Skeletal muscle satellite cell (primary cell): Measurements from ENCODE around the gene SF1.

Experiments
- H3K27me3 ChIP-seq: 2 replicates; pipeline ENCODE4 v1.7.0; 2013; ENCODE audit warnings: low read length; ENCODE audit not compliant: control insufficient read depth, insufficient read depth
- H3K36me3 ChIP-seq: 2 replicates; pipeline ENCODE4 v1.7.0; 2013; ENCODE audit warnings: mild to moderate bottlenecking, control low read depth, low read length; ENCODE audit not compliant: insufficient read depth
- H3K4me1 ChIP-seq: 2 replicates; pipeline ENCODE4 v1.7.0; 2013; ENCODE audit warnings: low read length; ENCODE audit not compliant: control insufficient read depth, insufficient read depth
- H3K4me2 ChIP-seq: 2 replicates; pipeline ENCODE4 v1.7.0; 2013; ENCODE audit warnings: mild to moderate bottlenecking, low read length
- H3K4me3 ChIP-seq: 2 replicates; pipeline ENCODE4 v1.7.0; 2013; ENCODE audit warnings: low read length
- H3K9ac ChIP-seq: 2 replicates; pipeline ENCODE4 v1.7.0; 2013; ENCODE audit warnings: mild to moderate bottlenecking, low read depth, low read length, moderate library complexity
- H3K9me3 ChIP-seq: replicated peaks from 2 replicates; pipeline ENCODE4 v1.7.0; 2013; ENCODE audit warnings: mild to moderate bottlenecking, control low read depth, low read length

SF1 gene

DNA sequence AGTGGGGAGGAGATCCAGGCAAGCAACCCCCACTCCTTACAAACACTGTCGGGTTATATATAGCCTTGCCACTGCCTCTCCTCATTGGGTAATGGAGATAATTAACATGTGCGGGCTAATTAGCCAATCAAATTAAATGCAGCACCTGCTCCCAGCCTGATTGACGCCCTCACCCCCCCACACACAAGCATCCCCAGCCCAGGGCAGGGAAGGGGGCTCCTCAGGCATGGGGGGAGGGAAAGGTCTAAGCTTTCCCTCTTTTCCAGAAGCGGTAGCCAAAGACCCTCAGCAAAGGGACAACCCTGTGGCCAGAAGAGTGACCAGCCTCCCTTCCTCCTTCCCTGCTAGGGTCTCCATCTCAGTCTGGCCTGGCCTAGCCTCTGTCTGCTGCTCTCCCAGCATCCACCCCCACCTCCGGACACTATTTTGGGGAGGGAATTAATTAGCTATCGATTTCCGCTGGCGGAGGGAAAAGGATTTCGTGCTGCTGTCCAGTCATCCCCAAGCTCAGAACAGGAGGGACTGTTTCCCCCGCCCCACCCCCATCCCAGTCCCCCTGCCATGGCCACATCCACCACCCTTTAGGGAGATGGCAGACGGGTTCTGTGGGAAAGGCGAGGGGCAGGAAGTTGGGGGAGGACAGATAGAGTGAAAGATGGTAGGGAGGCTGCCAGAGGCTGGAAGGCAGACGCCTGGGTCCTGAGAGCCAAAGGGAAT lies 62.4 kb downstream of the SF1 start:
- H3K4me1 ChIP-seq: no peaks in the 10 kb centered on the region
- no peak overlapping the region for H3K4me3 ChIP-seq
- no peaks in the 10 kb centered on the region for H3K36me3 ChIP-seq
- peaks cover 63% of the 10 kb centered on the region for H3K27me3 ChIP-seq
- no peak overlapping the region for H3K4me2 ChIP-seq
- no peak overlapping the region for H3K9ac ChIP-seq
- H3K9me3 ChIP-seq: no peaks in the 10 kb centered on the region

DNA sequence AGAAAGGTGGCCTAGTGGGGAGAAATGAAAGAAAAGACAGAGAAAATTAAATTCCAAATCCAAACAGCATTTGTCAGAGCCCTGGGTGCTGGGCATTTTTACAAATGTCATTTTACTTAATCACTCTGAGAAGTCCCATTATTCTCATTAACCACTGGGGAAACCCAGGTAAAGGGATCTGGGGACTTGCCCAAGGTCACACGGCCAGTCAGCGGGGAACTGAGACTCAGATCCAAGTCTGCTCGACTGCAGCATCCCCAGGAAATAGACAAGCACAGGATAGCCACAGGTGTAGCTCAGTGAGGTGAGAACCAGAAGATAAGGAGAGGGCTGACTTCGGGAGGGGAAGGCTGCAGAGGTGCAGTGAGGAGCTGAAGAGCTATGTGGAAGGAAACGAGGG lies 63.2 kb downstream of the SF1 start:
- Histone ChIP-seq H3K4me1 (peaks cover 4% of the 10 kb centered on the region), H3K4me2 (no peak overlapping the region), H3K27me3 (peaks cover 63% of the 10 kb centered on the region)

DNA sequence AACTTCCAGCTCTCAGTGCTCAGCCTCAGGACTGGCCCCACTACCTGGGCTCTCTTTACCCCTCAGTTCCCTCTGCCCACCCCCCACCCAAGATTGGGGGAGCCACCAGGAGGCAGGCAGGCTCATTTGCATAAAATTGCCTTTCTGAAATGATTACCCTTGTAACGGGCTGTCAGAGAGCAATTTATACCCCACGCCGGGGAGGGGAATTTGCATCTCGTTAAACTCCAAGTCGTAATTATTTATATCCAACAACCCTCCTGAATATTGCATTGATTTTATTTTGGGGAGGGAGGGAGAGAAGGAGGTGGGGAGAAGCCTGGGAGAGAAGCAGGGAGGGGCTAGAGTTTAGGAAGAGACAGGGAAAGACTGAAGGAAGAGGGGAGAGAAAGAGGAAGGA lies 63.7 kb downstream of the SF1 start:
- Histone ChIP-seq H3K9me3 (no peaks in the 10 kb centered on the region), H3K4me1 (peaks cover 4% of the 10 kb centered on the region), H3K9ac (no peak overlapping the region), H3K4me3 (no peak overlapping the region), H3K27me3 (peaks cover 65% of the 10 kb centered on the region), H3K4me2 (no peak overlapping the region), H3K36me3 (no peaks in the 10 kb centered on the region)

More for the DNA sequence above, 63.2 kb downstream of the SF1 start:
- no peaks in the 10 kb centered on the region for H3K36me3 ChIP-seq
- no peak overlapping the region for H3K9ac ChIP-seq
- no peaks in the 10 kb centered on the region for H3K9me3 ChIP-seq
- H3K4me3 ChIP-seq: no peak overlapping the region
